ENCODE results near the gene KRTAP10-8.
A peak's percentile ranks its signal among the peaks of the same experiment; 100 is the strongest.
"Not testable (repeated sequence)": the region's sequence is repeated elsewhere in the genome, so short reads cannot be mapped to it uniquely, and the experiment has no call there.

KRTAP10-8 gene

GRCh38 chr21:44579056-44579832, 32.6 kb upstream of the KRTAP10-8 start:
- DNase-seq = no peak

- DNase-seq = no peak
These were observed 32.1 kb upstream of the KRTAP10-8 start for GRCh38 chr21:44579833-44580144.

GRCh38 chr21:44580231-44580821, 31.6 kb upstream of the KRTAP10-8 start, which contains the start of gene KRTAP10-5:
Gene KRTAP10-5 (minus strand): TSS chr21:44580604. CDS start chr21:44580578, 26 bp downstream.
- not testable (repeated sequence) for DNase-seq

GRCh38 chr21:44581158-44581557, 30.7 kb upstream of the KRTAP10-8 start:
- no peak for DNase-seq

GRCh38 chr21:44582055-44582454, 29.8 kb upstream of the KRTAP10-8 start:
- peak; percentile 67 for DNase-seq

GRCh38 chr21:44583089-44583799, 28.6 kb upstream of the KRTAP10-8 start:
- DNase-seq = no peak

GRCh38 chr21:44583800-44584147, 28.1 kb upstream of the KRTAP10-8 start:
- no peak for DNase-seq

- no peak for DNase-seq
These were observed 26.0 kb upstream of the KRTAP10-8 start for GRCh38 chr21:44585892-44586291.

- no peak for DNase-seq
These were observed 22.8 kb upstream of the KRTAP10-8 start for GRCh38 chr21:44589094-44589493.

- no peak for DNase-seq
These were observed 22.1 kb upstream of the KRTAP10-8 start for GRCh38 chr21:44589586-44590305.

- no peak for DNase-seq
These were observed 21.6 kb upstream of the KRTAP10-8 start for GRCh38 chr21:44590311-44590721.

GRCh38 chr21:44590897-44591800, 20.7 kb upstream of the KRTAP10-8 start:
- not testable (repeated sequence) for DNase-seq

- DNase-seq = not testable (repeated sequence)
These were observed 20.1 kb upstream of the KRTAP10-8 start for GRCh38 chr21:44591801-44592130.

- DNase-seq = no peak
These were observed 19.2 kb upstream of the KRTAP10-8 start, which contains the start of gene KRTAP10-6 for GRCh38 chr21:44592446-44593311. Gene KRTAP10-6 (minus strand): TSS chr21:44592505. CDS start chr21:44592484, 21 bp downstream.

- no peak for DNase-seq
These were observed 18.1 kb upstream of the KRTAP10-8 start for GRCh38 chr21:44593598-44594405.

GRCh38 chr21:44594406-44594916, 17.4 kb upstream of the KRTAP10-8 start:
- DNase-seq = no peak

GRCh38 chr21:44595524-44595923, 16.4 kb upstream of the KRTAP10-8 start:
- no peak for DNase-seq

- DNase-seq = no peak
These were observed 15.7 kb upstream of the KRTAP10-8 start for GRCh38 chr21:44596068-44596725.

- no peak for DNase-seq
These were observed 13.8 kb upstream of the KRTAP10-8 start for GRCh38 chr21:44598061-44598460.

Data from SHP77 treated with DMSO at 0.1 percent for 48 hours (cell line).